HG02840 (cell line): ENCODE data around the gene CYP4F12.

ENCODE experiments used
- ATAC-seq: cut with Tn5 transposase; IDR thresholded peaks from one replicate; pipeline ENCODE4 v1.9.1; 2021; ENCODE audit warnings: mild to moderate bottlenecking, moderate library complexity, moderate number of reproducible peaks; ENCODE audit not compliant: unreplicated experiment, low FRiP score

The CYP4F12 gene, protein sequence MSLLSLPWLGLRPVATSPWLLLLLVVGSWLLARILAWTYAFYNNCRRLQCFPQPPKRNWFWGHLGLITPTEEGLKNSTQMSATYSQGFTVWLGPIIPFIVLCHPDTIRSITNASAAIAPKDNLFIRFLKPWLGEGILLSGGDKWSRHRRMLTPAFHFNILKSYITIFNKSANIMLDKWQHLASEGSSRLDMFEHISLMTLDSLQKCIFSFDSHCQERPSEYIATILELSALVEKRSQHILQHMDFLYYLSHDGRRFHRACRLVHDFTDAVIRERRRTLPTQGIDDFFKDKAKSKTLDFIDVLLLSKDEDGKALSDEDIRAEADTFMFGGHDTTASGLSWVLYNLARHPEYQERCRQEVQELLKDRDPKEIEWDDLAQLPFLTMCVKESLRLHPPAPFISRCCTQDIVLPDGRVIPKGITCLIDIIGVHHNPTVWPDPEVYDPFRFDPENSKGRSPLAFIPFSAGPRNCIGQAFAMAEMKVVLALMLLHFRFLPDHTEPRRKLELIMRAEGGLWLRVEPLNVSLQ

DNA sequence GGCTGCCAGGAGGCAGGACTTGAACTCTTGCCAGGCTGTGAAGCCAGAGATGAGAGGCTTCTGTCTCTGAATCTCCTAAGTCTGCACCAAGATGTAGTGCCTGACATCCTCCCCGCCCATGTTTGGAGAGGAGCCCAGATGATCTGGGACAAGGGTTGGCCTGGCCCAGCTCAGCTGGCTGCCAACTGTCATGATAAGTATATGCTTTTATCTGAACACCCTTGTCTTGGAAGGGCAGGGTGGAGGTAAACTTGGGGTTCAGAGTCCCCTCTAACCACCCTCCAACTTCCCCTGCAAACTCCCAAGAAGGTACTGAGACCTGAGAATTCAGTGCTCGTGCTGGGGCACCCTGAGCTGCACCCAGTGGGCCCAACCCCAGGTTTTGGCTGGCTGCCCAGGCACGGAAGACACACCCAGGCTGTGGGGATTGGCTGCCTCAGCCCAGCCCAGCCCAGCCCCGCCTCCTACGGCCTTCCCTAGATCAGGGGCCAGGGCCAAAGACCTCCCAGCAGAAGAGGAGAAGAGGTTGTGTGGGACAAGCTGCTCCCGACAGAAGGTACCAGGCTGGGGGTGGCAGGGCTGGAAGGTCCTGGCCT is at the start of gene CYP4F12:
CYP4F12 (plus strand) TSS at position 508 of the 596 bp plus-strand sequence. CDS start 443 bp downstream, outside the sequence.
- no peak for ATAC-seq

DNA sequence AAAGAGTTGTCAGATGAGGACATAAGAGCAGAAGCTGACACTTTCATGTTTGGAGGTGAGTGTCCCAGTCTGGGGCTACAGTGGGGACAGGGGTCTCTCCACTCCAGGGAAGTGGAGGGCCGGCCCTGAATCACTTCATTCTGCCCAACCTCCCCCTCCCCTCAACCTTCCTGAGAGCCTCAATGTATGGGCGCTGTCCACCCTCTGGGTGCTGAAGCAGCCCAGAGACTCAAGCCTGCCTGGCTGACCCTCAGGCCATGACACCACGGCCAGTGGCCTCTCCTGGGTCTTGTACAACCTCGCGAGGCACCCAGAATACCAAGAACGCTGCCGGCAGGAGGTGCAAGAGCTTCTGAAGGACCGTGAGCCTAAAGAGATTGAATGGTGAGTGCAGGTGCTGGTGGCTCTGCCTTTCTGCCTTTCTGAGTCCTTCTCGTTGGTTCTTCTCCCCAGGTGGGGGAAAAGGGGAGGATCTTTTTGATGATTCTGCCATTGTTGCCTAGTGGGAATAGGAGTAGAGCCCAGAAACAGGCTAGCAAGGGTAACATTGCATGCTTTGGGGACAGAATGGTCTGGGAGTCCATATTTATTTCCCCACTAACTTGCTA is 49.1 kb upstream of the CYP4F12 start:
- ATAC-seq = no peak

DNA sequence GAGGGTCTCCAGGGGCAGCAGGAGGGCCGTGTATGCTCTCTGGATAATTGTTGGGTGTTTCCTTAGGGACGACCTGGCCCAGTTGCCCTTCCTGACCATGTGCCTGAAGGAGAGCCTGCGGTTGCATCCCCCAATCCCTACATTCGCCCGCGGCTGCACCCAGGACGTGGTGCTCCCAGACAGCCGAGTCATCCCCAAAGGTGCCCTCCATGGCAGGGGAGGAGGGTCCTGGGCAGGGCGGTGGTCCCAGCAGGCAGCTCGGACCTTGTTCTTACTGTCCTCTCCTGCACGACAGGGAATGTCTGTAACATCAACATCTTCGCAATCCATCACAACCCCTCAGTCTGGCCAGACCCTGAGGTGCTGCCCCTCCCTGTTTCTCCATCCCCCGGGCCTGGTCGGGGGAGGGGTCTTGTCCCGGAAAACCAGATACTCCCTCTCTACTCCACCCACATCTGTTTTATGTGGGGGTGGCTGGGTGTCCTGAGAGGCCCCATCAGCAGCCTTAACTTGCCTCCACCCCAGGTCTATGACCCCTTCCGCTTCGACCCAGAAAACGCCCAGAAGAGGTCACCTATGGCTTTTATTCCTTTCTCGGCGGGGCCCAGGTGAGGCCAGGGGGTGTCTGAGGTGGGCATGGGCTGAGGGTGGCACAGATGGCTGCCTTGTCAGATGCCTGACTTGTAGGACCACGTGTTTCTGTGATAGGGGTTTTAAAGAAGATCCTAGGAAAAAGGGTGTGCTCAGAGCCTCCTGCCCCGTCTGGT is 44.5 kb upstream of the CYP4F12 start:
- ATAC-seq = no peak

DNA sequence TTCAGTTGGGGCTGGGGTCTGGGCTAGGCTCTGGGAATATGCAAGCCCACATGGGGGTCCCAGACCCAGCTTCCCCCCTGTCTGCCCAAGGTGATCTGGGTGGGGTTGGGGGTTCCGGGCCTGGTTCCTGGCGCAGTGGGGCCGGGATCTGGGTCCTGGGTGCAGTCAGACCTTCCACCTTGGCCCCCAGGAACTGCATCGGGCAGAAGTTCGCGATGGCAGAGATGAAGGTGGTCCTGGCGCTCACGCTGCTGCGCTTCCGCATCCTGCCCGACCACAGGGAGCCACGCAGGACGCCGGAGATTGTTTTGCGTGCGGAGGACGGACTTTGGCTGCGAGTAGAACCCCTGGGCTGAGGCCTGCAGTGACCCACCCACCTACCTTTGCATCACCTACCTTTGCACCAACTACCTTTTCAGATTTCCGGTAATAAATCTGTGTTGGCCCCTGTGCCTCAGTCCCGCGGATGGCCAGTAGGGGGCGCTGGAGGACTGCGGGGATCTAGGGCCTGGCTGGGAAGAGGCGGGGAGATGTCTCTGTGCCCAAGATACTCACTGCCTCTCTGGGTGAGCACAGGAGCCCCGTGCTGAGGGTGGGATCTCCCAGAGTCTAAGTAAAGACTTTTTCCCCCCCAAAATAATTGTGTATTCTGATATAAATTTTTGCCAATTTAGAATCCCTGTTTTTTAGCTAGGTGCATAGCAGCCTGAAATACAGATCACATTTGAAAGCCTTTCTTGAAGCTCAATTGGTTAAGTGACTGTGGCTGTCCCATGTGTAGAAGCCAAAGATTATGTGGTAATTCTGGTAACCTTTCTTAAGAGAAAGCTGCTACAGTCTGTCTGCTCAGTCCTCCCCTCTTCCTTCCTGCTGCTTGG is 43.6 kb upstream of the CYP4F12 start:
- no peak for ATAC-seq

DNA sequence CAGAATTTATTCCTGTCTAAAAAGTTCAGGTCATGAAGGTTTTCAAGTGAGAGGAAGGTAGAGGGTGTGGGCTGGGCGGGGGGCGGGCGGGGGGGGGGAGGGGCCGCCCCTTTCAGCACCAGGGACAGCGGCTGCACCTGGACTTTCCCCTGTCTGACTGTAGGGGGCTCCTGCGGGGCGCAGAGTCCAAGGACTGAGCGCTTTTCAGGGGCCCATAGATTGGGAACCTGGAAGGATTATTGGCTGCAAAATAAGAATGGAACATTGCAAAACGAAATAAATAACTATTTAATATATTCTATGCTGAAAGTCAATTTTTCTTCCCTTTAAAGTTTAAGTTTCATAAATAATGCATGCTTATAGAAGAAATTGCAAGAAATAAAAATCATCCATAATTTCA is 41.1 kb upstream of the CYP4F12 start:
- no peak for ATAC-seq

DNA sequence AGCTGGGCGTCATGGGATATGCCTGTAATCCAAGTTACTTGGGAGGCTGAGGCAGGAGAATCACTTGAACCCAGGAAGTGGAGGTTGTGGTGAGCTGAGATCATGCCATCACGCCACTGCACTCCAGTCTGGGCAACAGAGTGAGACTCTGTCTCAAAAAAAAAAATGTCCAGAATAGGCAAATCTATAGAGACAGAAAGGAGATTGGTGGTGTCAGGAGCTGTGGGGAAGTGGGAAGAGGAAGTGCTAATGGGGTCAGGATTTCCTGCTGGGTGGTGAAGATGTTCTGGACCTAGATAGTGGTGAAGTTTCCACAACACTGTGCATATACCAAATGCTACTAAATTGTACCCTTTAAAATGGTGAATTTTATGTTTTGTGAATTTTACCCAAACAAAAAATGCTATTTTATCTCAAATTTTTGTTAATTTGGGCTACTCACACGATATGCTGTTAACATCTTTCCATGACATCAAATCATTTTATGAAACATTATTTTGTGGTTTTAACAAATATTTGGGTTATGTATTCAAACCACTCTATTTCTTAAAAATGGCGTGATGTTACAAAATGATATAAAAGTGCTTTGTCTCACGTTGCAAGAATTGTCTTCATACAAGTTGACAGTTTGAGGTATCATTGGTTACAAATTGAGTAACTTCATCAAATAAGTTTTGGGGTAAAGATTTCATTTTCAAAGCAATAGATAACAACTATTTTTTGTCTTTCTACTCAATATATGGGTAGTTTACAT is 39.6 kb upstream of the CYP4F12 start:
- ATAC-seq = no peak

DNA sequence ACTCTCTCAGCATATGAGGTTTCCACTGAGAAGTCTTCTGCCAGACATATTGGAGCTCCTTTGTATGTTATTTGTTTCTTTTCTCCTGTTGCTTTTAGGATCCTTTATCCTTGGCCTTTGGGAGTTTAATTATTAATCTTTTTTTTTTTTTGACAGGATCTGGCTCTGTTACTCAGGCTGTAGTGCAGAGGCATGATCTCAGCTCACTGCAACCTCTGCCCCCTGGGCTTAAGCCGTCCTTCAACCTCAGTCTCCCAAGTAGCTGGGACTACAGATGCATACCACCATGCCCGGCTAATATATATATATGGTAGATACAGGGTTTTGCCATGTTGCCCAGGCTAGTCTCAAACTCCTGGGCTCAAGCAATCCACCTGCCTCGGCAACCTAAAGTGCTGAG is 38.8 kb upstream of the CYP4F12 start:
- ATAC-seq = no peak

DNA sequence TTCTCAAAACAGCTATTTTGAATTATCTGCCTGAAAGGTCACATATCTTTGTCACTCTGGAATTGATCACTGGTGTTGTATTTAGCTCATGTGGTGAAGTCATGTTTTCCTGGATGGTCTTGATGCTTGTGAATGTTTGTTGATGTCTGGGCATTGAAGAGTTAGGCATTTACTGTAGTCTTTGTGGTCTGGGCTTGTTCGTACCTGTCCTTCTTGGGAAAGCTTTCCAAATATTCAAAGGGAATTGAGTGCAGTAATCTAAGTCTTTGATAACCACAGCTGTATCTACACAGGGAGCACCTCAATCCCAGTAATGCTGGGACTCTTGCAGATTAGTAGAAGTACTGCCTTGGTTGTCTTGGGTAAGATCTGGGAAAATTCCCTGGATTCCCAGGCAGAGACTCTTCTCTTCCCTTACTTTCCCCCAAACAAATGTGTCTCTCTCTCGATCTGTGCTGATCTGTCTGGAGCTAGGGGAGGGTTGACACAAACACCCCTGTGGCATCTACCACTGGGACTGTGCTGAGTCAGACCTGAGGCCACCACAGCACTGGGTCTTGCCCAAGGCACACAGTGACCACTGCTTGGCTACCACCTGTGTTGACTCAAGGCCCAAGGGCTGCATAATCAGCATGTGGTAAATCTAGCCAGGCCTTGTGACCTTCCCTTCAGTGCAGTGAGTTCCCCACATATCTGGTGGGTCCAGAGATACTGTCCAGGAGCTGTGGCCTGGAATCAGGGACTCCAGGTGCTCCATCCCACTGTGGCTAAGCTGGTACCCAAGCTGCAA is 37.7 kb upstream of the CYP4F12 start:
- ATAC-seq = no peak

DNA sequence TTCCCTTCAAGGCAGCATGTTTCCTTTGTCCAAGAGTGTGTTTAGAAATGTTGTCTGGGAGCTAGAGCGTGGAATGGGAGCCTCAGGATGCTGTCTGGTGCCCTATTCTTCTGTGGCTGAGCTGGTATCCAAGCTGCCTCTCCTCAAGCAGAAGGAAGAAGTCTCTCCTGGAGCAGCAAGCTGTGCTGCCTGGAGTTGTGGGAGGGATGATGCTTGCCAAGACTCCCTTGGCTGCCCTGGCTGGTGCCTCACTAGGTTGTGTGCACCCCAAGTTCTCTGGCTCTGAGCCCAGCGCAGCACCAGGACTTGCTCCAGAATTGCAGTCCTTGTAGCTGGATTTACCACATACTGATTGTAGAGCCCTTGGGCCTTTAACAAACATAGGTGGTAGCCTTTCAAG is 36.9 kb upstream of the CYP4F12 start:
- ATAC-seq = no peak

DNA sequence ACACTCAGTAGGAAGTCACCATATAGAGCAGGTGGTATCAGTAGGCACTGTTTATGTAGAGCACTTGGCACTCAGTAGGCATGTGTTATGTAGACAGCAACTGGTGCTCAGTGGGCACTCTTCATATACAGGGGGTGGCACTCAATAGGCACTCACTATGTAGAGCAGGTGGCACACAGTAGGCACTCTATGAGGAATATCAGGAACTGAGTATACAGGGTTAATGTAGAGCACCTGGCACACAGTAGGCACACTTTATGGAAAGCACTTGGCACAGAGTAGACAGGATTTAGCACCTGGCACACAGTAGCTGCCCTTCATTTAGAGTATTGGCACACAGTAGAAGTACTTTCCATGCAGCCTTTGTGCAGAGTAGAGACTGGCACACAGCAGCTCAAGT is 33.3 kb upstream of the CYP4F12 start:
- no peak for ATAC-seq

DNA sequence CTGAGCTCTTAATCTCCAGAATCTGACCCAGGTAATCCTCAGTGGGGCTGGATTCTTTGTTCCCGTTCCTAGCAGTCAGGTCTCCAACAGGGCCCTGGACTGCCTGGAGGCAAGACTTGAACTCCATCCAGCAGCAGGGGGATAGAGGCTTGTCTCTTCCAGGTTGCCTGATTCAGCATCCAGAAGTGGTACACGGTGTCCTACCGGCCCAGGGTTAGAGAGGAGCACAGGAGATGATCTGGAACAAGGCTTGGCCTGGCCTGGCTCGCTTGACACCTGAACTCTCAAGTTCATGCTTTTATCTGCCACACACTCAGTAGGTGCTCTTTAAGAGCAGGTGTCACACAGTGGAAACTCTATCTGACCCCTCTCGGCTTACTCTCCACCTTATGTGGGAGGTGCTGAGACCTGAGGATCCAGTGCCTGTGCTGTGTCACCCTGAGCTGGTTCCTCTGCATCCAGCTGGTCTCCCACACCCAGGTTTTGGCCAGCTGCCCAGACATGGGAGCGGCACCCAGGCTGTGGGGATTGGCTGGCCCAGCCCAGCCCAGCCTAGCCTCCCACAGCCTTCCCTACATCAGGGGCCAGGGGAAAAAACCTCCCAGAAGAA is 32.5 kb upstream of the CYP4F12 start, which contains the start of gene CYP4F3:
CYP4F3 (plus strand) TSS at position 604 of the 610 bp plus-strand sequence. CDS start 519 bp downstream, outside the sequence.
- no peak for ATAC-seq

DNA sequence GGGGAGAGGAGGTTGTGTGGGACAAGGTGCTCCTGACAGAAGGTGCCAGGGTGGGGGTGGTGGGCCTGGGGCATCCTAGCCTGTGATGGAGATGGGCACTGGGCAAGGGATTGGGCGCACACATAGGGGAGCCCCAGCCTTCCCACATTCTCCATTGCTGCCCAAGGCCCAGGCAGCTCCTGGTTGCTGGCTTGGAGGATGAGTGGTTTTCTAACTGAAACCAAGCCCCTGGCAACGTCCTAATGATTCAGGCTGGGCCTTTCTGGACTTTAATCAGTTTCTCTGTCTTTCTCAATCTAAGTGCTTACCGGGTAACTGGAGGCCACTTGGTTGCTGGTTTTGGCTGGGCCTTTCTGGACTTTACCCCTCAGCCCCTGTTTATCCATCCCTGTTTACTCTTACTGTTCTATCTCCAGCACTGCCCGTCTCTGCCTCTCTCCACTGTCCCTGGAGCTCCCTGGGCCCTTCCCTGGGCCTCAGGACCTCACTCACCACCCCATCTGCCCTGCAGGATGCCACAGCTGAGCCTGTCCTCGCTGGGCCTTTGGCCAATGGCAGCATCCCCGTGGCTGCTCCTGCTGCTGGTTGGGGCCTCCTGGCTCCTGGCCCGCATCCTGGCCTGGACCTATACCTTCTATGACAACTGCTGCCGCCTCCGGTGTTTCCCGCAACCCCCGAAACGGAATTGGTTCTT is 31.8 kb upstream of the CYP4F12 start:
- no peak for ATAC-seq

DNA sequence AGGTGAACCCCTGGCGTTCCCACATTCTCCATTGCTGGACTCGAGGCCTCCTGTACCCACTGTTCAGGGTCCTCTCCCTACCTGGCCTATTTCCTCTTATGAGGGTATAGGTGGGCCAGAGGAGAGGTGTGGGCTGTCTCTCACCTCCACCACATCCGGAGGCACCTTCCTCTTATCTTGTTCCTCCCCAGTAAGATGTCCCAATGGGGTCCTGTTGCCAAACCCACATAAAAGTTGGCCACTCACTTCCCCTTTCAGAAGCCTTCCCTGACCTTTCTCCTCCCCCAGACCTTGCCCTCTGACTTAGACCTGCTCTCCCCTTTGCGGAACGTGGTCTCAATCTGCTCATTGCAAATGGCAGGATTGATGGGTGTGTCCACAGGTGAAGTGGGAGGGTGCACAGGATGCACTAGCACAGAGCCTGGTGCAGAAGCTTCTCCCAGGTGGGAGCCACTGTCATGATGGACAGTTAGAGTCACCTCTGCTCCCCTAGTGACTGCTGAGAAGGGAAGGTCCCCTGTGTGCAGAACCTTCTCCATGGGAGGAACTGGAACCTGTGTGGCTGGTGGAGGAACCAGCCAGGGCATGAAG is 30.9 kb upstream of the CYP4F12 start:
- ATAC-seq = no peak

DNA sequence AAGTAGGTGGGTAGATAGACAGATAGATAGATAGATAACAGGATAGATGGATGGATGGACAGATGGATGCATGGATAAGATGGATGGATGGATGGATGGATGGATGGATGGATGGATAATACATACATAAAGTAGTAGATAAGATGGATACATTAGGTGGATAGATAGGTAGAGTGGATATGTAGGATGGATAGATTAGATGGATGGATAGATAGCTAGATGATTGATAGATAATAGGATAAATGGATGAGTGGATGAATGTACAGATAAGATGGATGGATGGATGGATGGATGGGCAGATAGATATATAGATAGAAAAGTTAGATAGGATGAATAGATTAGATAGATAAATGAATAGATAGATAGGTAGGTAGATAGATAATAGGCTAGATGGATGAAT is 30.1 kb upstream of the CYP4F12 start:
- no peak for ATAC-seq

DNA sequence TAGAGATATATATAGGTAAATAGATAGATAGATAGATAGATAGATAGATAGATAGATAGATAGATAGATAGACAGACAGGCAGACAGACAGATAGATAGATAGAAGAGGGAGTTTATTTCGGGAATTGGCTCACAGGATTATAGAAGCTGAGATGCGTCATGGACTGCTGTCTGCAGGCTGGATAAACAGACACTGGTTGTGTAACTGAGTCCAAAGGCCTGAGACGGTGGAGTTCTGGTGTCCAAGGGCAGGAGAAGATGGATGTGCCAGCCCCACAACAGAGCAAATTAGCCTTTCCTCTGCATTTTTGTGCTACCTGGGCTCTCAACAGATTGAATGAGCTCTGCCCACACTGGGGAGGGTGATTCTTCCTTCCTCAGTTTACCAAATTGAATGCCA is 29.5 kb upstream of the CYP4F12 start:
- ATAC-seq = no peak

DNA sequence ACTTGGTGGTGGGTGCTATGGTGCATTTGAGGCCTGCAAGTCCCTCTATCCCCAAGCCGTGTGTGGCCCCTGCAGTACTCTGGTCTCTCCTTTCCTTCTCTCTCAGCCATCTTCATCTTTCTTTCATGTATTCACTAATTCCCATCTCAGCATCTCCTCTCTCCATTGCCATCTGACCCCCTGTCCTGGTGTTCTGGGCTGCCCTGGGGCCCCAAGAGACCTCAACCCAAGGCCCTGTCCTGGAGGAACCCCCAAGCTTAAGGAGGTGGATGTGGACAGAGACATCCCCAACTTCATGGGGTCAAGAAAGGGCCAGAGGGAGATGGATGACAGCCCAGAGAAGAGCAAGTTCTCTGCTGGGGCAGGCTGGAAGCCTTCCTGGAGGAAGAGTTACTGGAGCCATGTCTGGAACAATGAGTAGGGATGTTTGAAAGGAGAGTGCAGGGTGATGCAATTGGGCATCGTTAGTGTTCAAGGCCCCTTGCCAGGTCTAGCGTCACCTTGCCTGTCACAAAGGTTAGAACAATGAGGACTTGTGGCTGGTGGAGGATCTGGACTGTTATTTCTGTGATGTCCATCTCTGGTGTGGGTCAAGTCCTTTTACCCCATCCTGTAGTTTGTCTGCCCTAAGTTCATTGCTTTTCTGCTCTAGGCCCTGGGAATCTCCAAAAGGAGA is 28.7 kb upstream of the CYP4F12 start:
- no peak for ATAC-seq
